ENCODE data around the gene ZNF784.

ZNF784 gene

GRCh38 chr19:55591555-55591954 lies 32.8 kb downstream of the ZNF784 start:
- peaks cover 11% of the 10 kb centered on the region for H3K36me3 ChIP-seq (ENCODE audit: control insufficient read depth, insufficient read depth, low read length)
- no peak for TF ChIP-seq CTCF (IDR thresholded peaks at IDR 0.05; ENCODE audit: insufficient read depth, low read length, poor library complexity, severe bottlenecking)
- DNase-seq (ENCODE audit: extremely low read depth, insufficient read length), result no peak

GRCh38 chr19:55590617-55591016 lies 33.7 kb downstream of the ZNF784 start:
- no peak for DNase-seq (ENCODE audit: extremely low read depth, insufficient read length)
- H3K27me3 ChIP-seq (replicated peaks; ENCODE audit: control insufficient read depth, insufficient read depth, low read length), result no peaks in the 10 kb centered on the region
- peaks cover 7% of the 10 kb centered on the region for H3K36me3 ChIP-seq (ENCODE audit: control insufficient read depth, insufficient read depth, low read length)
- H3K4me3 ChIP-seq (replicated peaks; ENCODE audit: low read depth, low read length), result no peak overlapping the region
- no peak for TF ChIP-seq CTCF (IDR thresholded peaks at IDR 0.05; ENCODE audit: insufficient read depth, low read length, poor library complexity, severe bottlenecking)

More at GRCh38 chr19:55591555-55591954, 32.8 kb downstream of the ZNF784 start:
- Histone ChIP-seq H3K27me3 (replicated peaks; ENCODE audit: control insufficient read depth, insufficient read depth, low read length) (no peaks in the 10 kb centered on the region), H3K4me3 (replicated peaks; ENCODE audit: low read depth, low read length) (no peak overlapping the region)

DNA sequence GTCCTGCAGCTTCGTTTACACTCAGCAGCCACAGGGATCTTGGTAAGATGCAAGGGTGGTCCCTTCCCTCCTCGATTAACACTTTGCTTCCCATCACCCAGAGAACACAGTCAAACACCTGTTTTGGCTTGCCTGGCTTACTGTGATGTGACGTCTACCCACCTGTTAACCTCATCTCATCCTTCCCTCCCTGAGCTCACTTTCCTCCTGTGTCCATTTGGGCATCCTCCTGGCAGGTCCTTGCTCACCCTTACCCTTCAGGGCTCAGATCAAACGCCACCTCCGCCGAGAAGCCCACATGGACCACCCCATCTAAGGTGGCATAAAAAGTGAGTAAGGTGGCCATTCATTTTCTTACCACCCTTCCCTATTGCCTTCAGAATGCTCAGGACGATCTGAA lies 34.3 kb downstream of the ZNF784 start:
- no peak overlapping the region for H3K4me3 ChIP-seq (replicated peaks; ENCODE audit: low read depth, low read length)
- peaks cover 7% of the 10 kb centered on the region for H3K36me3 ChIP-seq (ENCODE audit: control insufficient read depth, insufficient read depth, low read length)
- no peak for DNase-seq (ENCODE audit: extremely low read depth, insufficient read length)
- TF ChIP-seq CTCF (IDR thresholded peaks at IDR 0.05; ENCODE audit: insufficient read depth, low read length, poor library complexity, severe bottlenecking), result no peak
- H3K27me3 ChIP-seq (replicated peaks; ENCODE audit: control insufficient read depth, insufficient read depth, low read length), result no peaks in the 10 kb centered on the region

DNA sequence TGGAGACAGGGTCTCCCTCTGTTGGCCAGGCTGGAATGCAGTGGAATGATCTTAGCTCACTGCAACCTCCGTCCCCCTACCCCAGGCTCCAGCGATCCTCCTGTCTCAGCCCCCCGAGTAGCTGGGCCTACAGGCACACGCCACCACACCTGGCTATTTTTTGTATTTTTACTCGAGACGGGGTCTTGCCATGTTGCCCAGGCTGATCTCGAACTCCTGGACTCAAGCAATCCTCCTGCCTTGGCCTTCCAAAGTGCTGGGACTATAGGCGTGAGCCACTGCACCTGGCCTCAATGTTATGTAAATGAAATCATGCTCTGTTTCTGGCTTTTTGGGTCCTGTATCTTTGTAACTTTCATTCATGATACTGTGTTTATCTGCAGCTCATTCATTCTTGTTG lies 35.6 kb downstream of the ZNF784 start:
- no peaks in the 10 kb centered on the region; the same call in 1 of the 2 replicates for H3K27me3 ChIP-seq (replicated peaks; ENCODE audit: control insufficient read depth, insufficient read depth, low read length)
- H3K4me3 ChIP-seq (replicated peaks; ENCODE audit: low read depth, low read length), result no peak overlapping the region

DNA sequence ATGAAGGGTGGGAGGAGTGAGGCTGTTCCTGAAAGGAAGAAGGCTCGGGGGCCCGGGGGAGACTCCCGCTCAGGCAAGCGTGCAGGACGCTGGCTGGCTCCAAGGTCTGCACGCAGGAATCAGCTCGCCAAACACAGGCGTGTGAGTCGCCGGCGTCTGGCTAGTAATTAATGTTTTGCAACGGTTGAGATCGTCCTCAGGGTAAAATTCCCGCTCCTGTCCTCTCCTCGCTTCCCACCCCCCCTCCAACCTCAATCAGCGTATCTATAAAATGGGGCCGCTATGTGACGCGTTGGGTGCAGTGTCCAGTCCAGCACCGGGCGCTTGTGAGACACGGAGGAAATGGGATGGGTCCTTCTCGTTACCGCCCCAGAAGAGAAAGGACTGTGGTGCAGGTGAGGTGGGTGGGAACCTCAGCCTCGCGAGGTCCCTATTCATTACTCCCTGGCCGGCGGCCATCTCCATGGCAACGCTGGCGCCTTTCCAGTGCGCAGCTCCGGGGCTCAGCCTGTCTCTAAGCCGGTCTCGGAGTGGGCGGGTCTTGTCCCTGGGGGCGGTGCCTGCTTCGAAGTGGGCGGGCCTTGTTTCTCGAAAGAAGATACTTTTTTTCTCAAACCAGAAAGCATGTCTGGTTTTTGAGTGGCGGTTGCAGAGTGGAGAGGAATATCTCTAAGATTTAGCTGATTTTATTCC lies 37.2 kb downstream of the ZNF784 start:
- no peak for TF ChIP-seq CTCF (IDR thresholded peaks at IDR 0.05; ENCODE audit: insufficient read depth, low read length, poor library complexity, severe bottlenecking)
- Histone ChIP-seq H3K4me3 (replicated peaks; ENCODE audit: low read depth, low read length) (peak overlapping the region; percentile 52), H3K27me3 (replicated peaks; ENCODE audit: control insufficient read depth, insufficient read depth, low read length) (no peaks in the 10 kb centered on the region; the same call in 1 of the 2 replicates), H3K36me3 (ENCODE audit: control insufficient read depth, insufficient read depth, low read length) (no peaks in the 10 kb centered on the region)
- DNase-seq (ENCODE audit: extremely low read depth, insufficient read length), result peak; percentile 96

More for the DNA sequence above, 35.6 kb downstream of the ZNF784 start:
- H3K36me3 ChIP-seq (ENCODE audit: control insufficient read depth, insufficient read depth, low read length), result peaks cover 5% of the 10 kb centered on the region
- no peak for TF ChIP-seq CTCF (IDR thresholded peaks at IDR 0.05; ENCODE audit: insufficient read depth, low read length, poor library complexity, severe bottlenecking)
- DNase-seq (ENCODE audit: extremely low read depth, insufficient read length), result no peak
